ENCODE data around the gene MSLN. TPM values are rescaled to one million over a fixed set of nuclear protein-coding genes. Genes with fewer than 3 reads are reported as not detected.

Gene MSLN
- total and polyA plus RNA-seq, 2 of the 13 experiments (the other 11 are each of a cell fraction or from before 2014, with no cell fraction given): 2.0 to 2.3 TPM

DNA sequence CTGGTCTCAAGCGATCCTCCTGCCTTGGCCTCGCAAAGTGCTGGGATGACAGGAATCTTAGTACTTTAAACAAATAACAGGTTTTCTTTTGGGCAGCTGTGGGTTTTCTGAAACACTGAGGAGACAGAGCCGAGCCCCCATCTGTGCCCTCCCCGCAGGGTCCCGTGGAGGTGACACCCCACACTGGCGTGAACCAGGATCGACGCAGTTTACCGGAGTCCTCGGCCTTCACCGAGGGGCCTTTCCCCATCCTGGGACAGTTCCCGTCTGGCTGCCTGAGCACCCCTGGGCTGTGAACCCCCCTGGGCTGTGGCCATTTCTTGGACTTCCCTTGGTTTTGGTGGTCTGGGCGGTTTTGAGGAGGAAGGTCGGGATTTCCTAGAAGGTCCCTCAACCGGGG, 55.3 kb downstream of the MSLN start:
- no peak for ATAC-seq
- H3K27ac ChIP-seq (ENCODE audit: extremely low read length, insufficient read depth, low read length): no peak overlapping the region
- H3K4me3 ChIP-seq (replicated peaks in 1 of 3; ENCODE audit: insufficient read depth in 1 of 3, low read depth in 2 of 3, low read length in 3 of 3): no peak overlapping the region
- no peaks in the 10 kb centered on the region for H3K79me2 ChIP-seq (ENCODE audit: insufficient read depth, low read length)
- H3K4me2 ChIP-seq (ENCODE audit: low read depth, low read length): no peak overlapping the region
- no peak overlapping the region for H3K9ac ChIP-seq (ENCODE audit: insufficient read depth, low read depth, low read length)
- POLR2A ChIA-PET: no interaction called here
- BruUV-seq (replicated peaks): no TSS peak
- no peaks in the 10 kb centered on the region for H3K4me1 ChIP-seq (ENCODE audit: insufficient read depth, low read length)
- CTCF ChIA-PET (ENCODE audit: low intra/inter-chr PET ratio, low total read pairs): no interaction called here
- no peak for DNase-seq (ENCODE audit: low spot score)
- 0 out of 2 replicates have a peak, but pooled peaks cover 5% of the 10 kb centered on the region for H3K9me3 ChIP-seq (ENCODE audit: low read length)
- no peak for FAIRE-seq
- intact Hi-C loops (cut with micrococcal nuclease; ENCODE audit: unreplicated experiment) (no loop called here), in situ Hi-C loops (cut with HindIII; ENCODE audit: extremely low pct_ligation_motif_present, low pct_unique_long_range_greater_than_20kb) (loop anchor here (25.0 kb wide), 1 partner anchor 396 kb away; no protein-coding TSS in a partner anchor)
- 0 out of 2 replicates have a peak, but pooled peaks cover 3% of the 10 kb centered on the region for H4K20me1 ChIP-seq (ENCODE audit: insufficient read depth, low read length)
- peaks cover 20 to 76% of the 10 kb centered on the region in 2 experiments for H3K27me3 ChIP-seq (ENCODE audit: control insufficient read depth in 1 of 2, insufficient read depth in 2 of 2, low read length in 2 of 2)
- 51% methylated on average over 7 of the region's 15 CpGs for WGBS (ENCODE audit: low lambda C conversion rate)
- H3K36me3 ChIP-seq (replicated peaks in 1 of 2; ENCODE audit: control insufficient read depth in 1 of 2, insufficient read depth in 2 of 2, low read length in 2 of 2): no peaks in the 10 kb centered on the region
- H2AFZ ChIP-seq (ENCODE audit: low read length): no peak overlapping the region
- no peak for TF ChIP-seq HNF1A (IDR thresholded peaks at IDR 0.05; ENCODE audit: low read depth)
- no peak for TF ChIP-seq HNF1A (CRISPR knock-in tag; IDR thresholded peaks at IDR 0.05; ENCODE audit: borderline replicate concordance)
- no peak for TF ChIP-seq ZBTB39 (CRISPR knock-in tag; IDR thresholded peaks at IDR 0.05)
- no peak for TF ChIP-seq SMAD1 (CRISPR knock-in tag; IDR thresholded peaks at IDR 0.05; ENCODE audit: borderline replicate concordance, low read depth)
- TF ChIP-seq ZNF768 (CRISPR knock-in tag; IDR thresholded peaks at IDR 0.05): no peak
- TF ChIP-seq ZNF333 (CRISPR knock-in tag; IDR thresholded peaks at IDR 0.05; ENCODE audit: borderline replicate concordance): no peak
- TF ChIP-seq ARID3A (IDR thresholded peaks at IDR 0.05; ENCODE audit: low read depth, low read length): no peak
- no peak for TF ChIP-seq RFX5 (IDR thresholded peaks at IDR 0.05; ENCODE audit: low read depth, low read length)
- TF ChIP-seq MEF2D (CRISPR knock-in tag; IDR thresholded peaks at IDR 0.05): no peak
- TF ChIP-seq ZKSCAN1 (IDR thresholded peaks at IDR 0.05; ENCODE audit: low read length): no peak
- no peak for TF ChIP-seq CHD2 (IDR thresholded peaks at IDR 0.05; ENCODE audit: low read depth, low read length)
- no peak for TF ChIP-seq ZNF431 (CRISPR knock-in tag; IDR thresholded peaks at IDR 0.05; ENCODE audit: borderline replicate concordance, low read depth)
- TF ChIP-seq NCOR1 (IDR thresholded peaks at IDR 0.05; ENCODE audit: borderline replicate concordance, low read length): no peak
- TF ChIP-seq PCBP2 (optimal IDR thresholded peaks at IDR 0.05; ENCODE audit: low read depth, low read length, poor library complexity, severe bottlenecking): no peak
- TF ChIP-seq, protein P1, sequence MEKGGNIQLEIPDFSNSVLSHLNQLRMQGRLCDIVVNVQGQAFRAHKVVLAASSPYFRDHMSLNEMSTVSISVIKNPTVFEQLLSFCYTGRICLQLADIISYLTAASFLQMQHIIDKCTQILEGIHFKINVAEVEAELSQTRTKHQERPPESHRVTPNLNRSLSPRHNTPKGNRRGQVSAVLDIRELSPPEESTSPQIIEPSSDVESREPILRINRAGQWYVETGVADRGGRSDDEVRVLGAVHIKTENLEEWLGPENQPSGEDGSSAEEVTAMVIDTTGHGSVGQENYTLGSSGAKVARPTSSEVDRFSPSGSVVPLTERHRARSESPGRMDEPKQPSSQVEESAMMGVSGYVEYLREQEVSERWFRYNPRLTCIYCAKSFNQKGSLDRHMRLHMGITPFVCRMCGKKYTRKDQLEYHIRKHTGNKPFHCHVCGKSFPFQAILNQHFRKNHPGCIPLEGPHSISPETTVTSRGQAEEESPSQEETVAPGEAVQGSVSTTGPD (CRISPR knock-in tag; IDR thresholded peaks at IDR 0.05): no peak
- TF ChIP-seq RELA (CRISPR knock-in tag; IDR thresholded peaks at IDR 0.05): no peak

Data from HepG2 (cell line).